Natural killer cell (primary cell): Measurements from ENCODE around the gene SIRPB2. TPM values are rescaled to one million over a fixed set of nuclear protein-coding genes. Genes with fewer than 3 reads are reported as not detected.

Experiments used
- ATAC-seq, 3 donors: fragments of 150-1000 bp in 2 of 3; fragments of 200-7000 bp in 1 of 3; cut with Tn5 transposase; 1 replicate in 1 of 3; 2 replicates in 2 of 3; pipeline ENCODE4 v1.10.0; 2021; ENCODE audit warnings: mild to moderate bottlenecking in 2 of 3, moderate library complexity in 2 of 3
- DNase-seq, 2 donors: peaks; one replicate each; pipeline versions ENCODE4 v3.0.0 to v3.0.0-alpha.2; 2013 to 2021; ENCODE audit warnings: mixed read lengths in 1 of 2
- H3K27ac ChIP-seq: one replicate; pipeline ENCODE4 v1.5.1; 2013; ENCODE audit warnings: mild to moderate bottlenecking, low read length
- H3K27me3 ChIP-seq: one replicate; pipeline ENCODE4 v1.6.1; 2013; ENCODE audit warnings: low read length; ENCODE audit not compliant: control insufficient read depth, insufficient read depth
- H3K36me3 ChIP-seq: one replicate; pipeline ENCODE4 v1.6.1; 2013; ENCODE audit warnings: low read length; ENCODE audit not compliant: control insufficient read depth, insufficient read depth
- H3K4me1 ChIP-seq: one replicate; pipeline ENCODE4 v1.6.1; 2013; ENCODE audit warnings: low read length; ENCODE audit not compliant: control insufficient read depth, insufficient read depth
- H3K4me3 ChIP-seq: one replicate; pipeline ENCODE4 v1.5.1; 2013; ENCODE audit warnings: low read length
- H3K9me3 ChIP-seq: one replicate; pipeline ENCODE4 v1.6.1; 2013; ENCODE audit warnings: low read length; ENCODE audit not compliant: control insufficient read depth, insufficient read depth
- H3K27ac Mint-ChIP-seq, 2 donors: one replicate each; pipeline ENCODE4 v1.8.0; 2022; ENCODE audit warnings: mild to moderate bottlenecking in 2 of 2, mixed read lengths in 2 of 2, moderate library complexity in 1 of 2
- H3K27me3 Mint-ChIP-seq, 2 donors: one replicate each; pipeline ENCODE4 v1.8.0; 2022; ENCODE audit warnings: low read depth in 2 of 2, mixed read lengths in 2 of 2
- H3K36me3 Mint-ChIP-seq: one replicate; pipeline ENCODE4 v1.8.0; 2022; ENCODE audit warnings: mixed read lengths
- H3K4me1 Mint-ChIP-seq, 2 donors: one replicate each; pipeline ENCODE4 v1.8.0; 2022; ENCODE audit warnings: mixed read lengths in 2 of 2
- H3K4me3 Mint-ChIP-seq: one replicate; pipeline ENCODE4 v1.8.0; 2022; ENCODE audit warnings: mild to moderate bottlenecking, moderate library complexity, mixed read lengths
- H3K9me3 Mint-ChIP-seq, 2 donors: one replicate each; pipeline ENCODE4 v1.8.0; 2022; ENCODE audit warnings: mixed read lengths in 2 of 2
- CTCF ChIP-seq: fragments of 200-600 bp; IDR thresholded peaks from one replicate; pipeline ENCODE4 v1.8.0; 2022; ENCODE audit warnings: antibody characterized with exemption
- WGBS: methylation state at CpG from one replicate; pipeline ENCODE4 v1.1.7; 2013; ENCODE audit warnings: missing lambda C conversion rate; ENCODE audit not compliant: insufficient coverage; 5-methylcytosine and 5-hydroxymethylcytosine counted together
- intact Hi-C: fragments of 100-400 bp; cut with micrococcal nuclease; formaldehyde crosslinking; loops from one replicate; pipeline ENCODE4 v1.14.2; 2022
- total RNA-seq, 4 donors: library from RNA; stranded (reverse); fragments of 120-200 nt in 1 of 4; gene quantifications; one replicate each; pipeline versions ENCODE4 v1.2.3 to v1.2.4, GENCODE V29; 2013 to 2022

The SIRPB2 gene
- total RNA-seq, 3 donors from 2014 or later (not counting 1 experiment from before 2014, with no cell fraction given), result 1.1 to 2.2 (median 1.5) TPM

- H3K36me3 Mint-ChIP-seq, result peaks cover 42% of the 10 kb centered on the region
- DNase-seq (no peak), ATAC-seq (no peak)
- H3K4me3 ChIP-seq, result no peak overlapping the region
- no peak for TF ChIP-seq CTCF
- intact Hi-C loops, result no loop called here
- H3K27me3 ChIP-seq, result no peaks in the 10 kb centered on the region
- H3K4me1 ChIP-seq, result no peaks in the 10 kb centered on the region
- no peak overlapping the region for H3K27ac Mint-ChIP-seq
- no peak overlapping the region for H3K4me3 Mint-ChIP-seq
- no peaks in the 10 kb centered on the region for H3K9me3 ChIP-seq
- H3K27me3 Mint-ChIP-seq, result no peaks in the 10 kb centered on the region
- WGBS, result 65% methylated on average over 4 of the region's 5 CpGs
- no peak overlapping the region for H3K27ac ChIP-seq
- H3K36me3 ChIP-seq, result peaks cover 64% of the 10 kb centered on the region
- H3K4me1 Mint-ChIP-seq, result peaks cover 0 to 8% of the 10 kb centered on the region in 2 donors
- no peaks in the 10 kb centered on the region for H3K9me3 Mint-ChIP-seq
Measured at GRCh38 chr20:1443085-1443484, 48.1 kb downstream of the SIRPB2 start.

GRCh38 chr20:1442304-1442703 lies 48.9 kb downstream of the SIRPB2 start:
- Histone ChIP-seq H3K27me3 (no peaks in the 10 kb centered on the region), H3K36me3 (peaks cover 57% of the 10 kb centered on the region), H3K9me3 (no peaks in the 10 kb centered on the region), H3K27ac (no peak overlapping the region), H3K4me3 (no peak overlapping the region), H3K4me1 (no peaks in the 10 kb centered on the region)
- no peak overlapping the region for H3K27ac Mint-ChIP-seq
- peaks cover 42% of the 10 kb centered on the region for H3K36me3 Mint-ChIP-seq
- ATAC-seq, result no peak
- TF ChIP-seq CTCF, result no peak
- H3K9me3 Mint-ChIP-seq, result no peaks in the 10 kb centered on the region
- no peaks in the 10 kb centered on the region for H3K27me3 Mint-ChIP-seq
- DNase-seq, result no peak
- WGBS, result 100% methylated on average over 1 of the region's 2 CpGs
- H3K4me3 Mint-ChIP-seq, result no peak overlapping the region
- intact Hi-C loops, result no loop called here
- peaks cover 0 to 11% of the 10 kb centered on the region in 2 donors for H3K4me1 Mint-ChIP-seq

DNA sequence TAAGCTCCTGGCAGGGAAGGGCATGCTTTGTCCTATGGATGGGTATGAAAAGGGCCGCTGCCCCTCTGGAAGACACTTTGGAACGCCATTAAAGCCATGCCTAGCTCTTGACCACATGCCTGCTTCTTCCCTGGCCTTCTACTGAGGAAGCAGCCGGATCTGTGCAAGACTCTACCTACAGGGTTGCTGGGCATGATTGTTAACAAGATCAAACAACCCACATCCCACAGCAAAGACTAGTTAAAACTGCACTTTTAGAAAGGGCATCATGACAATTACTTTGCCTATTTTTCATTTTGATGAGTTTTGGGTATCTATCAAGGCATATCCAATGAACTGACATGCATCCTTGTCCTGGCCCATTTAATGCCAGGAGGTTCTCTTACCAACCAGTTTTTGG lies 50.1 kb downstream of the SIRPB2 start:
- Mint-ChIP-seq H3K36me3 (peaks cover 36% of the 10 kb centered on the region), H3K4me3 (no peak overlapping the region)
- 82% methylated on average over 3 of the region's 3 CpGs for WGBS

More for the DNA sequence above, 50.1 kb downstream of the SIRPB2 start:
- peaks cover 0 to under 1% of the 10 kb centered on the region in 2 donors for H3K27me3 Mint-ChIP-seq
- no peaks in the 10 kb centered on the region for H3K9me3 ChIP-seq
- no peak overlapping the region for H3K4me3 ChIP-seq
- H3K9me3 Mint-ChIP-seq, result no peaks in the 10 kb centered on the region
- H3K4me1 ChIP-seq, result no peaks in the 10 kb centered on the region
- H3K27me3 ChIP-seq, result no peaks in the 10 kb centered on the region
- peaks cover 45% of the 10 kb centered on the region for H3K36me3 ChIP-seq
- peaks cover 0 to 14% of the 10 kb centered on the region in 2 donors for H3K4me1 Mint-ChIP-seq
- intact Hi-C loops, result no loop called here
- H3K27ac ChIP-seq, result no peak overlapping the region
- no peak overlapping the region for H3K27ac Mint-ChIP-seq
- DNase-seq (peak in 1 of 2 donors; percentile 26), ATAC-seq (no peak)
- no peak for TF ChIP-seq CTCF
